Uterus (tissue), 2 donors: ENCODE measurements around the gene ZNF431.

Experiments
- POLR2A ChIP-seq, 2 donors: fragments of 450-650 bp; IDR thresholded peaks; one replicate each; pipeline ENCODE4 v1.6.1; 2016; ENCODE audit warnings: antibody characterized with exemption in 2 of 2, mild to moderate bottlenecking in 1 of 2, moderate library complexity in 1 of 2
- TF ChIP-seq, protein P1 (sequence below), 4 experiments: fragments of 200-600 bp in 2 of 4; fragments of 450-650 bp in 2 of 4; sonication (generic) in 2 of 4; IDR thresholded peaks; one replicate each; pipeline ENCODE4 v1.5.1; 2016 to 2019; ENCODE audit warnings: antibody characterized with exemption in 4 of 4, mild to moderate bottlenecking in 2 of 4, moderate library complexity in 1 of 4

GRCh38 chr19:21135433-21135832 lies 6.4 kb upstream of the ZNF431 start:
- TF ChIP-seq, protein P1, sequence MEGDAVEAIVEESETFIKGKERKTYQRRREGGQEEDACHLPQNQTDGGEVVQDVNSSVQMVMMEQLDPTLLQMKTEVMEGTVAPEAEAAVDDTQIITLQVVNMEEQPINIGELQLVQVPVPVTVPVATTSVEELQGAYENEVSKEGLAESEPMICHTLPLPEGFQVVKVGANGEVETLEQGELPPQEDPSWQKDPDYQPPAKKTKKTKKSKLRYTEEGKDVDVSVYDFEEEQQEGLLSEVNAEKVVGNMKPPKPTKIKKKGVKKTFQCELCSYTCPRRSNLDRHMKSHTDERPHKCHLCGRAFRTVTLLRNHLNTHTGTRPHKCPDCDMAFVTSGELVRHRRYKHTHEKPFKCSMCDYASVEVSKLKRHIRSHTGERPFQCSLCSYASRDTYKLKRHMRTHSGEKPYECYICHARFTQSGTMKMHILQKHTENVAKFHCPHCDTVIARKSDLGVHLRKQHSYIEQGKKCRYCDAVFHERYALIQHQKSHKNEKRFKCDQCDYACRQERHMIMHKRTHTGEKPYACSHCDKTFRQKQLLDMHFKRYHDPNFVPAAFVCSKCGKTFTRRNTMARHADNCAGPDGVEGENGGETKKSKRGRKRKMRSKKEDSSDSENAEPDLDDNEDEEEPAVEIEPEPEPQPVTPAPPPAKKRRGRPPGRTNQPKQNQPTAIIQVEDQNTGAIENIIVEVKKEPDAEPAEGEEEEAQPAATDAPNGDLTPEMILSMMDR (IDR thresholded peaks at IDR 0.05), result no peak
- TF ChIP-seq POLR2A (IDR thresholded peaks at IDR 0.05), result no peak
